CD14-positive monocyte (primary cell): ENCODE measurements around the gene TNFRSF1A. TPM values are rescaled to one million over a fixed set of nuclear protein-coding genes. Genes with fewer than 3 reads are reported as not detected.

Experiments
- DNase-seq, 3 donors: peaks; one replicate each; pipeline ENCODE4 v3.0.0-alpha.2; 2011 to 2022
- H2AFZ ChIP-seq: 2 replicates; pipeline ENCODE4 v1.6.0; 2012; ENCODE audit warnings: mild to moderate bottlenecking, low read depth, low read length, inconsistent platforms; ENCODE audit not compliant: insufficient read depth, poor library complexity, severe bottlenecking
- H3K27ac ChIP-seq, 2 donors: 1 replicate in 1 of 2; 2 replicates in 1 of 2; pipeline ENCODE4 v1.5.1; 2012 to 2013; ENCODE audit warnings: low read length in 2 of 2, control low read depth in 1 of 2, inconsistent platforms in 1 of 2, low read depth in 1 of 2, mild to moderate bottlenecking in 1 of 2
- H3K27me3 ChIP-seq, 2 donors: one replicate each; pipeline versions ENCODE4 v1.6.0 to v1.6.1; 2011 to 2013; ENCODE audit warnings: low read length in 2 of 2; ENCODE audit not compliant: control insufficient read depth in 2 of 2, insufficient read depth in 2 of 2
- H3K36me3 ChIP-seq, 2 donors: replicated peaks in 1 of 2; 1 replicate in 1 of 2; 2 replicates in 1 of 2; pipeline versions ENCODE4 v1.5.1 to v1.6.1; 2012 to 2013; ENCODE audit warnings: low read length in 2 of 2, control low read depth in 1 of 2, inconsistent platforms in 1 of 2, mild to moderate bottlenecking in 1 of 2; ENCODE audit not compliant: insufficient read depth in 2 of 2, control insufficient read depth in 1 of 2
- H3K4me1 ChIP-seq, 2 donors: 1 replicate in 1 of 2; 2 replicates in 1 of 2; pipeline versions ENCODE4 v1.5.1 to v1.6.1; 2012 to 2013; ENCODE audit warnings: low read length in 2 of 2, control low read depth in 1 of 2, inconsistent platforms in 1 of 2, mild to moderate bottlenecking in 1 of 2, moderate library complexity in 1 of 2; ENCODE audit not compliant: insufficient read depth in 2 of 2, control insufficient read depth in 1 of 2
- H3K4me2 ChIP-seq: replicated peaks from 2 replicates; pipeline ENCODE3; 2012; ENCODE audit warnings: low read length, moderate library complexity, mild to moderate bottlenecking; ENCODE audit not compliant: poor library complexity, severe bottlenecking; ENCODE audit errors: extremely low read depth
- H3K4me3 ChIP-seq, 3 experiments: fragments of 200-600 bp in 1 of 3; sonication (generic) in 1 of 3; replicated peaks in 1 of 3; 1 replicate in 2 of 3; 2 replicates in 1 of 3; pipeline ENCODE4 v1.5.1; 2011 to 2013; ENCODE audit warnings: low read length in 3 of 3, mild to moderate bottlenecking in 3 of 3, control low read depth in 2 of 3, low read depth in 2 of 3, inconsistent platforms in 1 of 3, moderate library complexity in 1 of 3
- H3K79me2 ChIP-seq: 2 replicates; pipeline ENCODE4 v1.6.0; 2012; ENCODE audit warnings: mild to moderate bottlenecking, control low read depth, inconsistent platforms, low read length, moderate library complexity; ENCODE audit not compliant: insufficient read depth
- H3K9ac ChIP-seq: 2 replicates; pipeline ENCODE4 v1.6.0; 2017; ENCODE audit warnings: low read length, mild to moderate bottlenecking; ENCODE audit not compliant: insufficient read depth, poor library complexity, severe bottlenecking
- H3K9me3 ChIP-seq, 2 donors: replicated peaks in 1 of 2; 1 replicate in 1 of 2; 2 replicates in 1 of 2; pipeline versions ENCODE4 v1.5.1 to v1.6.1; 2012 to 2013; ENCODE audit warnings: low read length in 2 of 2, control low read depth in 1 of 2; ENCODE audit not compliant: control insufficient read depth in 1 of 2, insufficient read depth in 1 of 2
- H4K20me1 ChIP-seq: 2 replicates; pipeline ENCODE4 v1.6.0; 2012; ENCODE audit warnings: mild to moderate bottlenecking, low read length, control low read depth, moderate library complexity; ENCODE audit not compliant: insufficient read depth
- H3K27ac Mint-ChIP-seq, 7 donors: one replicate each; pipeline ENCODE4 v1.8.0; 2020; ENCODE audit warnings: mild to moderate bottlenecking in 7 of 7, mixed read lengths in 7 of 7, moderate library complexity in 6 of 7, inconsistent platforms in 2 of 7
- H3K27me3 Mint-ChIP-seq, 3 donors: one replicate each; pipeline ENCODE4 v1.8.0; 2021 to 2022; ENCODE audit warnings: low read depth in 3 of 3, mild to moderate bottlenecking in 3 of 3, mixed read lengths in 3 of 3, moderate library complexity in 3 of 3, inconsistent platforms in 1 of 3
- H3K36me3 Mint-ChIP-seq, 2 donors: one replicate each; pipeline ENCODE4 v1.8.0; 2020; ENCODE audit warnings: mixed read lengths in 2 of 2, inconsistent platforms in 1 of 2, mild to moderate bottlenecking in 1 of 2
- H3K4me1 Mint-ChIP-seq: one replicate; pipeline ENCODE4 v1.8.0; 2020; ENCODE audit warnings: mild to moderate bottlenecking, mixed read lengths
- H3K4me3 Mint-ChIP-seq, 2 donors: one replicate each; pipeline ENCODE4 v1.8.0; 2020; ENCODE audit warnings: mild to moderate bottlenecking in 2 of 2, mixed read lengths in 2 of 2, moderate library complexity in 1 of 2
- H3K9me3 Mint-ChIP-seq, 7 donors: one replicate each; pipeline ENCODE4 v1.8.0; 2020 to 2022; ENCODE audit warnings: mixed read lengths in 7 of 7, mild to moderate bottlenecking in 6 of 7, moderate library complexity in 6 of 7, inconsistent platforms in 2 of 7
- CTCF ChIP-seq: fragments of 200-600 bp; IDR thresholded peaks from one replicate; pipeline ENCODE4 v1.8.0; 2022; ENCODE audit warnings: antibody characterized with exemption, mild to moderate bottlenecking
- WGBS: methylation state at CpG from one replicate; pipeline ENCODE4 v1.1.5; 2013; ENCODE audit warnings: missing lambda C conversion rate; ENCODE audit not compliant: insufficient coverage; 5-methylcytosine and 5-hydroxymethylcytosine counted together
- intact Hi-C, 2 donors: fragments of 100-400 bp; cut with micrococcal nuclease; formaldehyde crosslinking; loops; one replicate each; pipeline versions ENCODE4 v1.15.0 to v1.15.1; 2023
- polyA plus RNA-seq, 3 donors: library from polyadenylated mRNA; depleted of rRNA in 1 of 3; unstranded in 2 of 3; stranded (reverse) in 1 of 3; fragments of 300-500 nt in 2 of 3; fragments of >200 nt in 1 of 3; fragmentation: Illumina TruSeq in 2 of 3; gene quantifications; 1 replicate in 2 of 3; 2 replicates in 1 of 3; pipeline ENCODE4 v1.2.3, GENCODE V29; 2012 to 2021

TNFRSF1A gene
- polyA plus RNA-seq, 3 donors: 108 to 157 (median 152) TPM

GRCh38 chr12:6367969-6368892 lies 26.4 kb upstream of the TNFRSF1A start:
- peak overlapping the region; percentile 73 to 92 (median 88) for H3K27ac Mint-ChIP-seq
- H2AFZ ChIP-seq: no peak overlapping the region
- peaks cover 37 to 60% of the 10 kb centered on the region in 2 donors for H3K4me1 ChIP-seq
- peak; percentile 13 for TF ChIP-seq CTCF
- H3K4me2 ChIP-seq: peak overlapping the region; percentile 46
- peaks cover 0 to 2% (median 2%) of the 10 kb centered on the region in 3 donors for H3K27me3 Mint-ChIP-seq
- H3K27me3 ChIP-seq: no peaks in the 10 kb centered on the region
- DNase-seq: peak; percentile 56 to 86 (median 72)
- peaks cover 8% of the 10 kb centered on the region for H3K79me2 ChIP-seq
- H3K36me3 ChIP-seq: no peaks in the 10 kb centered on the region
- H3K36me3 Mint-ChIP-seq: no peaks in the 10 kb centered on the region
- peak overlapping the region; percentile 72 to 77 for H3K27ac ChIP-seq
- peak overlapping the region; percentile 23 for H3K9ac ChIP-seq
- no peaks in the 10 kb centered on the region for H4K20me1 ChIP-seq
- 42% methylated on average over 6 of the region's 15 CpGs for WGBS
- peaks cover 53% of the 10 kb centered on the region for H3K4me1 Mint-ChIP-seq
- H3K9me3 Mint-ChIP-seq: no peaks in the 10 kb centered on the region
- no peaks in the 10 kb centered on the region for H3K9me3 ChIP-seq
- intact Hi-C loops: no loop called here
- peak overlapping the region in 1 of 3 experiments; percentile 44 for H3K4me3 ChIP-seq
- no peak overlapping the region for H3K4me3 Mint-ChIP-seq

- H3K4me3 ChIP-seq: peak overlapping the region in 1 of 3 experiments; percentile 44
- no peaks in the 10 kb centered on the region for H3K27me3 ChIP-seq
- intact Hi-C loops: no loop called here
- peaks cover 8% of the 10 kb centered on the region for H3K79me2 ChIP-seq
- peak overlapping the region; percentile 23 for H3K9ac ChIP-seq
- H3K27ac ChIP-seq: peak overlapping the region; percentile 72 to 77
- H3K9me3 ChIP-seq: no peaks in the 10 kb centered on the region
- peak; percentile 72 to 85 (median 80) for DNase-seq
- no peaks in the 10 kb centered on the region for H3K36me3 Mint-ChIP-seq
- no peaks in the 10 kb centered on the region for H3K36me3 ChIP-seq
- H3K4me3 Mint-ChIP-seq: peak overlapping the region in 1 of 2 donors; percentile 39
- TF ChIP-seq CTCF: peak; percentile 65
- no peaks in the 10 kb centered on the region for H3K9me3 Mint-ChIP-seq
- no peaks in the 10 kb centered on the region for H3K27me3 Mint-ChIP-seq
- peaks cover 50% of the 10 kb centered on the region for H3K4me1 Mint-ChIP-seq
- H4K20me1 ChIP-seq: no peaks in the 10 kb centered on the region
- 38% methylated on average over 3 of the region's 11 CpGs for WGBS
- H2AFZ ChIP-seq: no peak overlapping the region
- H3K27ac Mint-ChIP-seq: peak overlapping the region; percentile 73 to 92 (median 88)
- H3K4me1 ChIP-seq: peaks cover 36 to 60% of the 10 kb centered on the region in 2 donors
- H3K4me2 ChIP-seq: peak overlapping the region; percentile 46
These were observed 25.4 kb upstream of the TNFRSF1A start for GRCh38 chr12:6367065-6367968.
